ENCODE measurements around the gene AATK.

AATK gene

DNA sequence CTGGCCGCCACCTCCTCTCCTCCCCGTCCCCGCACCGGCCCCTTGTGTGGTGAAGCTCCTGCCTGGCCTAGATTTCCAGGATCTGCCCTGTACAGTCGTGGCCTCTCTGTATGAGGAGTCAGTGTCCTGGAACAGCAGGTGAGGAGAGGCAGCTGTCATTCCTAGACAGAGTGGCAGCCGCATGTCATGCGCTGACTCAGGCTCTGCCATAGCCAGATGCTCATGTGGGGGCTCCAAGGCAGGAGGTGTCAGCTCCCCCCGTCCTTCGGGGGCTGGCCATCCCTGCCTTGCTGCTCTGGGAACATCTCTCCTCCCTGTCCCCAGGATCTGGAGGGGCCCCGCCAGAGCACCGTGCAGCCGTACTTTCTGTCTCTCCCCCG is 70.6 kb downstream of the AATK start:
- FAIRE-seq (no peak), DNase-seq (ENCODE audit: insufficient read length) (no peak)
- TF ChIP-seq POLR2A (IDR thresholded peaks at IDR 0.05; ENCODE audit: low read depth, low read length) = no peak
- TF ChIP-seq POLR2AphosphoS5 (IDR thresholded peaks at IDR 0.05; ENCODE audit: low read depth, low read length) = no peak
- TF ChIP-seq TAF1 (IDR thresholded peaks at IDR 0.05; ENCODE audit: borderline replicate concordance, low read depth, low read length) = no peak

DNA sequence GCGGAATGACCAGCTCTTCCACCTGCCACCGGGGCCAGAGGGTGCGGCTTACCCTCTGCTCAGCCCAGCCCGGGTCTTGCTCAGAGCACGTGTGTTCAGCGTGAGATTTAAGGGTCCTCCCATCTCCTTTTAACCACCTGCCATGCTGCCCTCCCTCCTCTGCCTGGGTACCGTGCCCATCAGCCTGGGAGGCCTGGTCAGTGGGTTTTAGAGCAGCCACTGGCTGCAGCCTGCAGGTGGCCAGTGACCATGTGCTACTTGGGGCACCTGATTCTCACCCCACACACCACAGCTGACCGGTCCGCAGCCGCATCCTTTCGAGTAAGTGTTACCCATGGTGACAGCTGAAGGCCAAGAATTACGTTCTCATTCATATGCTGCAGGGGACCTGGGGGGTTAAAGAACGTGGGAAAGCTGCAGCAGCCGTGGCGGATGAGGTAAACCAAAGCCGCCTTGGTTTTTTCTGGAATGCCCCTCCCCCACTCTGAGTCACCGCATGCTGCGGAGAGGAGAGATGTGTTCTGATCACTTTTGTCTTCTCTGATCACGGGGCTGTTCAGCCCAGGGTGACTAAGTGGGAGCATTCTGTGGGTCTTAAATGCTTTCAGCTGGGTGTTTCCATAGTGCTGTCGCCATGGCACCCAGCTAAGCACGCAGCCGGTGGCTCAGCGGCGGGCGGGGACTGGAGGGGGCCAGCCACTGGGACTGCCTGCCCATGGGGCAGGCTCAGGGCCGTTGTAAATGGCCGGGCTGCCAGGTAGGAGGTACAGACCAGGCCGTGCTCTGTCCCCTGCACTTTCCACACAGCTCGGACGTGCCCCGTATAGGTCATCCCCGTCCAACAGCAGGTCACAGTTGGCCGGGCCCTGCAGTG is 71.3 kb downstream of the AATK start:
- DNase-seq (ENCODE audit: insufficient read length) (no peak), FAIRE-seq (no peak)
- no peak for TF ChIP-seq POLR2A (IDR thresholded peaks at IDR 0.05; ENCODE audit: low read depth, low read length)
- no peak for TF ChIP-seq POLR2AphosphoS5 (IDR thresholded peaks at IDR 0.05; ENCODE audit: low read depth, low read length)
- no peak for TF ChIP-seq TAF1 (IDR thresholded peaks at IDR 0.05; ENCODE audit: borderline replicate concordance, low read depth, low read length)

DNA sequence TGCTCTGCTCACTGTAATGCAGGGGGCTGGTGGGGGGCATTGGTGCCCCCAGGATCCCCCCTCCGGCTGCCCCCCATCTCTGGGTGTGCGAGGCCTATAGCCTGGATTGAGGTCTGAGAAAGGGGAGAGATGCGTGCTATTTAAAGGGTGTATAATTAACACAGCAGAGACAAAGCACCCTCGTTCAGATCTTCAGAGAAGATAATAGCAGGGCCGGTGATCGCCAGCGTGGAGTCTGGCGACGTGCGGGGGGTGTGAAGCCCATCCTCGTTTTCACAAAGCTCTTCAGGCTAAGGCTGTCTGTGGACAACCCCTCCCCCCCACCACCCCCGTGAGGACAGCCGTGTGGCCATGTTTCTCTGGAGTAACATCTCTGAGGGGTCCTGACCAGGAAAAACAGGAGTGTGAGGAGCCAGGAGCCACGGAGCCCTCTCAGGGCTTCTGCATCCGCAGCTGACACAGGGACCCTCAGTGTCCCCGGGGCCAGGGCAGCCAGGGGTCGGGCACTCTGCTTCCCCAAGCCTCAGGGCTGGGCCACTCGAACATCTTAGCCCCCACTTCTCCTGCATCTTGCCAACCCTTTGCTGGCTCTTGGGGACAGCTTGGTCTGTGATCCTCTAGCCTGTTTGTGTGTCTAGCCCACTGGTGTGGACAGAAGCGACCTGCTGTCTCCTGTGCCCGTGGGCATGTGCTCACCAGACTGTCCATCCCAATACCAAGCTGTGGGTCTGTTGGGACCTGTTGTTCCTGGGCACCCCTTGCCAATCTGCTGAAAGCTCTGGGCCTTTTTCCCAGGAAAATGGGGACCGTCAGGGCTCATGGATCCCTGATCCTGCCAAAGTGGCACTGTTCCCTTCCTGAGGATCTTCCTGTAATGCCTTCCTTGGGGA is 72.2 kb downstream of the AATK start:
- TF ChIP-seq TAF1 (IDR thresholded peaks at IDR 0.05; ENCODE audit: borderline replicate concordance, low read depth, low read length) (no peak), POLR2AphosphoS5 (IDR thresholded peaks at IDR 0.05; ENCODE audit: low read depth, low read length) (no peak), POLR2A (IDR thresholded peaks at IDR 0.05; ENCODE audit: low read depth, low read length) (no peak)
- FAIRE-seq (no peak), DNase-seq (ENCODE audit: insufficient read length) (no peak)

DNA sequence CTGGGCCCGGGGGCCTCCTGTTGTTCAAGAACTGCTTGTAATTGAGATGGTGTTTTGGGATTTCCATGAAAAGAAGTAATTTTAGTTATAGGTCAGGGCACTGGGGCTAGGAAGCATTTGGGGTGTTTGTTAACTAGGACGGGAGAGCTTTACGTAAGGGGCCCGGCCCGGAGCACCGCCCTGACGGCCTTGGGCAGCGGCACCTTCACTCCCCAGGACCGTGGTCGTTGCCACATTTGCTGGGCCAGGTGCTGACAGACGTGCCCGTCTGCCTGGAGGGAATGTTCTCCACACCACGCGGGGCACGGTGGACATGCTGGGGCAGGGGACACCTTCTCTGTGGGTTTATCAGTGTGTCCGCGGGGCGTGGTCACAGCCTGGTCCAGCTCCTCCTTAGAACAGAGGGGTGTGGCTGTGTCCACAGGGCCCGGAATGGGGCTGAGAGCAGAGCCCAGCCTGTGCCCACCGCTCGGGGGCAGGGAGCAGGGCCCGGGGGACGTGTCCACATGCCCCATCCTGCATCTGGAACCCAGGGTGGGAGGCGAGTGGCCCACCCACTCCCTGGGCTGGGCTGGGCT is 73.4 kb downstream of the AATK start:
- FAIRE-seq (no peak), DNase-seq (ENCODE audit: insufficient read length) (no peak)
- TF ChIP-seq TAF1 (IDR thresholded peaks at IDR 0.05; ENCODE audit: borderline replicate concordance, low read depth, low read length) (no peak), POLR2A (IDR thresholded peaks at IDR 0.05; ENCODE audit: low read depth, low read length) (no peak), POLR2AphosphoS5 (IDR thresholded peaks at IDR 0.05; ENCODE audit: low read depth, low read length) (no peak)

DNA sequence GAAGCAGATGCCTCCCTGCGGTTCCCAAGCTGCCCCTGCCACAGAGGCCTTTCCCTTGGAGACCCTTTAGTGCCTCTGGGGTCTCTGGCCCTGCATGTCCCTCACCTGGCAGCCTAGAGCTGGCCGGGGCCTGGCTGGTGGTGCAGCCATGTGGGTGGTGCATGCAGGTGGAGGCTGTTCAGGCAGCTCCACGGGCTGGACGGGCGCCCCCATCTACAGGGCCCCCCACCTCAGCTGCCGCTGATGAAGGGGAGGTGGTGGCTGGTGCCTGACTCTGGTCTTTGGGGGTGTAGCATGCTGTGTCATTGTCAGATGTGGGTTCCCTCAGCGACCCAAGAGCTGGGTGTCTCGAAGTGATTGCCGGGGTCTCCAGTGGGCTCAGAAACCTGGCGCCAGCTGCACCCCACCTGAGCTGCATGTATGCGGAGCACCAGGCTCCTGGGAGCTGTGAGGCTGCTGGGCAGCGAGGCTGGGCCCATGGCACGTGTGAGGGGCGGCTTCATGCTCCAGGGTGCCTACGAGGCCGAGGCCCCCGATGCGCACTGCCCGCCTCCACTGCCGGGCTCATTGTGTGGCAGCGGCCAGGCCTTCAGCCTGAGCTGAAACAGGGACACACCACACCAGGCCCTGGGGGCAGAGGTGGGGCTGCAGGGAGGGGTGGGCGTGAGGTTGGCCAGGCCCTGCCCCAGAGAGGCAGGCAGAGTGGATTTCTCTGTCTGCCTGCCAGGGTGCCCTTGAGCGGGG is 74.1 kb downstream of the AATK start:
- no peak for FAIRE-seq
- no peak for DNase-seq (ENCODE audit: insufficient read length)
- TF ChIP-seq POLR2A (IDR thresholded peaks at IDR 0.05; ENCODE audit: low read depth, low read length) (no peak), TAF1 (IDR thresholded peaks at IDR 0.05; ENCODE audit: borderline replicate concordance, low read depth, low read length) (no peak), POLR2AphosphoS5 (IDR thresholded peaks at IDR 0.05; ENCODE audit: low read depth, low read length) (no peak)

DNA sequence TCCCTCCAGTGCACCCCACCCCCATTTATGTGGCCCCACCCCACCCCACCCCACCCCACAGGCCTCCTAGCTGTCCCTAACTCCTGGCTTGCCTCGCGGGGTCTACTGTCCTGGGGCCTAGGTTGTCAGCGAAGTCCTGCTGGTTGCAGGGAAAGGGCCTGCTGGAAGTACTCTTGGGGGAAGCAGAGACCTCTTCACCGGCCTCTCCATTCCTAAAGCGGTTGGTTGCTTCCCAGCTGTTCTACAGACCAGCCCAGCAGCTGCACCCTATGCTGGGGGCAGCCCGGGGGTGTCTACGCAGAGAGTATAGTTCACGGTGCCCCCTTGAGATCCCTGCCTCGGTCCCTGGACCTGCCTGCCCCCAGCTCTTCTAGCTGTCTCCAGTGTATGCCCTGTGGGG is 74.9 kb downstream of the AATK start:
- DNase-seq (ENCODE audit: insufficient read length) = no peak
- TF ChIP-seq TAF1 (IDR thresholded peaks at IDR 0.05; ENCODE audit: borderline replicate concordance, low read depth, low read length) (no peak), POLR2A (IDR thresholded peaks at IDR 0.05; ENCODE audit: low read depth, low read length) (no peak), POLR2AphosphoS5 (IDR thresholded peaks at IDR 0.05; ENCODE audit: low read depth, low read length) (no peak)
- no peak for FAIRE-seq

DNA sequence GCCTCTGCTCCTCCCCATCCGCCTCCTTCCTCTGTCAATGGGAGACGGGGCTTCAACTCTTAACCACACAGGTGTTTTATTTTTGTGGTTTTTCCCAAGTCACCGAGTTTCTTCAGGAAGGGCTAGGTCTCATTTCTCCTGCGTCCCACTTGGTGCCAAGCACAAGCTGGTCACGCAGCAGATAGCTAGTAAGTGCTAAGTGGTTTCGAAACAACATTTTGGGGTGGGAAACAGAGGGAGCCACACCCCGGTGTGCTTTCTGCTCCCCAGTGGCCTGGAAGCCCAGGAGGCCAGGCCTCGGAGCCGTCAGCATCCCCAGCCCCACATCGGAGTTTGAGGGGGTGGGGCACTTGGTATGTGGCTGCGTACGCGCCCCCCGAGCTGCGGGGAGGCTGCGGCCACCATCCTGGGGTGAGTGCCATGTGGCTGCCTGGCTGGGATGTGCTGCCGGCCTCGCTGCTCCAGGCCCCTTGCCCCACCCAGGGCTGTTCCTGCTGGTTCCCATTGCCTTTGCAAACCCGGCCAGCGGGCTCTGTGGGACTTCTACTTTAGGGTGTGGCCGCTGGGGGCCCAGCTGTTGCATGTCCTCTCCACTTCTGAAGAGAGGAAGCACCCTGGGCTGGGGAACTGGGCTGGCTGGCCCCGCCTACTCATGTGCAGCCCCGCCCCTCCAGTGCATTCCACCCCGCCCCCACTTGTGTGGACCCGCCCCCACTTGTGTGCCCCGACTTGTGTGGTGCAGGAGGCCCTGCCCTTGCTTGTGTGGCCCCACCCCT is 75.5 kb downstream of the AATK start:
- DNase-seq (ENCODE audit: insufficient read length) (no peak), FAIRE-seq (no peak)
- TF ChIP-seq TAF1 (IDR thresholded peaks at IDR 0.05; ENCODE audit: borderline replicate concordance, low read depth, low read length) (no peak), POLR2AphosphoS5 (IDR thresholded peaks at IDR 0.05; ENCODE audit: low read depth, low read length) (no peak), POLR2A (IDR thresholded peaks at IDR 0.05; ENCODE audit: low read depth, low read length) (no peak)

DNA sequence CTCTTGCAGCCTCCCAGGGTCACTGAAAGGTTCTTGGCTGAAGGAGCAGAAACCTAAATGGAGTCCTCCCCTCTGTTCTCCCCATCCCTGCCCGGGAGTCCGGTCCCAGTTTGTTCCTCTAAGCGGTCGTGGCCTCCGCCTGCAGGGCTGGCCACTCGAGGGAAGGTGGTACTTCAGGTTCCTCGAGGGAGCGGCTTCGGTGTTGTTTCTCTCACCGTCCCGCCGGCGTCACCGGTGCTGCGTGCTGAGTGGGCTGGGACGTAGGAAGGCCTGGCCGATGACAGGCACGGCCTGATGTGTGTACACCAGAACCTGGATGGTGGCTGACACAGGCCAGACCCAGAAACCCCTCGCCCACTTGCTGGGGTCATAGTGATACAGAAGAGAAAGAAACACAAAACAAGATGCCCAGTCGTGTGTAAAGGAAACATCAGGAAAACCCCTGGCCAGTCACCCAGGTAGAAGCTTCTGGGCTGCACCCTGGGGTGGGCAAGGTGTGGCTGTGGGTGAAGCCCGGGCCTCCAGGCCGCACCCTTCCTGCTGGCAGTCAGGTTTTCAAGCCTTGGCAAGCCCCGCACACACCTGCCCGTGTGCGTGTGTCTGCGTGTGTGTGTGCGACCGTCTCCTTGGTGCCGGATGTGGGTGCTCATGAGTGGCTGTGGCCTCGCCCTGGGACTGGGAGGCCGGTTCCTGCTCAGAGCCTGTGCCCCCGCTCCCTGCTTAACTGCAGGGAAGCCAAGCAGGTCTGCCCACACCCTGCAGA is 79.1 kb downstream of the AATK start:
- no peak for DNase-seq (ENCODE audit: insufficient read length)
- TF ChIP-seq TAF1 (IDR thresholded peaks at IDR 0.05; ENCODE audit: borderline replicate concordance, low read depth, low read length) (no peak), POLR2A (IDR thresholded peaks at IDR 0.05; ENCODE audit: low read depth, low read length) (no peak), POLR2AphosphoS5 (IDR thresholded peaks at IDR 0.05; ENCODE audit: low read depth, low read length) (no peak)
- FAIRE-seq = no peak

DNA sequence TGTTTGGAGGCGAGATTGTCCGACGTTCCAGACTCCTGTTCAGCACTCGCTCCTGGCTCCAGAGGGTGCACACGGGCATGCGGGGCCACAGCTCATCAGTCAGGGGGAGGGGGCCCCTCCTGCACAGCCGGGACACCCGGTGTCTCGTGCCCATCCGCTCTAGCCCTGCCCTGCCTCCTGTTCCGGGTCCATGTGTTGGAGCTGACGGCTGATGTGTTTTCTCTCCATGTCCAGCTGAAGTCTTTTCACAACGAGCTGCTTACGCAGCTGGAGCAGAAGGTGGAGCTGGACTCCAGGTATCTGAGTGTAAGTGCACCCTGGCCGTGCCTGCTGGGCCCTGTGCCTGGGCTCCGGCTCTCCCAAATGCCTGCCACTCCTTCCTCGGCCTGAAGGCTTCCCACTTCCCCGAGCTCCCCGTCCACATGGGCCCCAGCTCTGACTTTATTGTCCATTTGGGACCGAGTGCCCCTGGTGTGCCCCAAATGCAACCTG is 80.6 kb downstream of the AATK start:
- DNase-seq (ENCODE audit: insufficient read length) (no peak), FAIRE-seq (no peak)
- TF ChIP-seq POLR2A (IDR thresholded peaks at IDR 0.05; ENCODE audit: low read depth, low read length) = no peak
